Smooth muscle cell of the coronary artery (primary cell): Measurements from ENCODE around the gene FCRLA. TPM values are rescaled to one million over a fixed set of nuclear protein-coding genes. Genes with fewer than 3 reads are reported as not detected.

ENCODE experiments used
- total RNA-seq: library from RNA; depleted of rRNA; stranded (reverse); fragments of >200 nt; gene quantifications from 2 replicates; pipeline ENCODE4 v1.2.3, GENCODE V29; 2014; ENCODE audit warnings: low replicate concordance

The FCRLA gene
- 0.45 and 0.47 TPM in 2 replicates for total RNA-seq

GRCh38 chr1:161706482-161707347 lies at the start of gene FCRLA:
Gene FCRLA (plus strand): TSS chr1:161707229. CDS start chr1:161707265, 36 bp downstream.

GRCh38 chr1:161662684-161663339 lies 44.2 kb upstream of the FCRLA start, which contains the start of gene FCGR2B:
Gene FCGR2B (plus strand): TSS chr1:161663143. CDS start chr1:161663242, 99 bp downstream.

GRCh38 chr1:161720956-161721737 lies 14.1 kb downstream of the FCRLA start, which contains the start of gene FCRLB:
Gene FCRLB (plus strand): TSS chr1:161721544. CDS start chr1:161722673, 1,129 bp downstream.

GRCh38 chr1:161749509-161750407 lies 42.7 kb downstream of the FCRLA start, which contains the start of gene DUSP12:
Gene DUSP12 (plus strand): TSS chr1:161749786. CDS start chr1:161749802, 16 bp downstream.

Other genes starting within 250 kb of the FCRLA start
- not detected in 2 replicates for gene FCGR2A, start 201.8 kb upstream of the FCRLA start, total RNA-seq
- 0.75 and 0.94 TPM in 2 replicates for gene HSPA6, start 182.7 kb upstream of the FCRLA start, total RNA-seq
- not detected in 2 replicates for gene FCGR3A, start 157.4 kb upstream of the FCRLA start, total RNA-seq
- not detected in 2 replicates for gene FCGR3B, start 76.1 kb upstream of the FCRLA start, total RNA-seq
- not detected in 2 replicates for gene FCGR2B, start 44.1 kb upstream of the FCRLA start, total RNA-seq
- gene FCRLB, start 14.3 kb downstream of the FCRLA start, total RNA-seq = 0.59 and 0.83 TPM in 2 replicates
- 17.9 and 31.0 TPM in 2 replicates for gene DUSP12, start 42.6 kb downstream of the FCRLA start, total RNA-seq
- gene ATF6, start 59.1 kb downstream of the FCRLA start, total RNA-seq = 9.6 and 16.7 TPM in 2 replicates